K562 (cell line): Measurements from ENCODE around the gene B3GNT4. TPM values are rescaled to one million over a fixed set of nuclear protein-coding genes. Genes with fewer than 3 reads are reported as not detected.

ENCODE experiments used
- ADNP ChIP-seq: fragments of 200-800 bp; sonication (Bioruptor generic); IDR thresholded peaks from 2 replicates; pipeline ENCODE4 v1.6.1; 2016; ENCODE audit warnings: missing genetic modification characterization, missing compliant biosample characterization
- ATF7 ChIP-seq: fragments of 450-650 bp; IDR thresholded peaks from 2 replicates; pipeline ENCODE4 v1.7.1; 2014; ENCODE audit warnings: mild to moderate bottlenecking, moderate library complexity
- CBX2 ChIP-seq: fragments of 200-600 bp; sonication (generic); IDR thresholded peaks from one replicate; pipeline ENCODE4 v1.6.1; 2012; ENCODE audit warnings: mild to moderate bottlenecking, low read length, inconsistent platforms; ENCODE audit not compliant: insufficient read depth, poor library complexity, severe bottlenecking
- ELF2 ChIP-seq: fragments of 250-450 bp; sonication (Bioruptor Pico); IDR thresholded peaks from 2 replicates; pipeline ENCODE4 v1.5.0; 2021; ENCODE audit warnings: mild to moderate bottlenecking
- FOXJ3 ChIP-seq: sonication (generic); formaldehyde crosslinking; IDR thresholded peaks from 2 replicates; pipeline ENCODE4 v1.4.0; 2020; ENCODE audit warnings: mild to moderate bottlenecking, missing genetic modification reagents
- FOXM1 ChIP-seq, 2 experiments: fragments of 450-650 bp in 1 of 2; sonication (generic) in 1 of 2; formaldehyde crosslinking in 1 of 2; IDR thresholded peaks; 2 replicates each; pipeline versions ENCODE4 v1.6.1 to v1.9.0; 2017 to 2022; ENCODE audit warnings: low read depth in 2 of 2, mild to moderate bottlenecking in 2 of 2, missing genetic modification reagents in 1 of 2, moderate library complexity in 1 of 2
- GATAD2B ChIP-seq: fragments of 450-650 bp; IDR thresholded peaks from 2 replicates; pipeline ENCODE4 v1.6.1; 2017; ENCODE audit warnings: mild to moderate bottlenecking, borderline replicate concordance
- HDGF ChIP-seq: fragments of 450-650 bp; IDR thresholded peaks from 2 replicates; pipeline ENCODE4 v1.6.1; 2016
- KAT2B ChIP-seq: IDR thresholded peaks from one replicate; pipeline ENCODE4 v1.6.1; 2012; ENCODE audit warnings: low read depth, mild to moderate bottlenecking, control low read depth, inconsistent platforms, low read length, moderate library complexity
- KDM5B ChIP-seq: fragments of 200-600 bp; sonication (generic); IDR thresholded peaks from 2 replicates; pipeline ENCODE4 v1.6.1; 2012; ENCODE audit warnings: low read depth, mild to moderate bottlenecking, moderate library complexity, low read length, control low read depth, inconsistent platforms; ENCODE audit not compliant: insufficient replicate concordance
- OTX1 ChIP-seq: fragments of 450-650 bp; formaldehyde crosslinking; IDR thresholded peaks from 2 replicates; pipeline ENCODE4 v1.4.0; 2022; ENCODE audit warnings: mild to moderate bottlenecking
- PHF20 ChIP-seq: fragments of 450-650 bp; IDR thresholded peaks from 2 replicates; pipeline ENCODE4 v1.6.1; 2018; ENCODE audit not compliant: partially characterized antibody
- PPARD ChIP-seq: fragments of 250-450 bp; sonication (Bioruptor Pico); IDR thresholded peaks from 2 replicates; pipeline ENCODE4 v1.8.0; 2022; ENCODE audit warnings: inconsistent platforms, mild to moderate bottlenecking, moderate library complexity
- STAG1 ChIP-seq: sonication (generic); formaldehyde crosslinking; IDR thresholded peaks from 2 replicates; pipeline ENCODE4 v1.5.0; 2020; ENCODE audit warnings: missing genetic modification reagents, borderline replicate concordance
- WHSC1 ChIP-seq: IDR thresholded peaks from one replicate; pipeline ENCODE4 v1.6.1; 2012; ENCODE audit warnings: low read length, control low read depth, inconsistent platforms
- XRCC5 ChIP-seq: fragments of 200-400 bp; formaldehyde crosslinking; IDR thresholded peaks from 2 replicates; pipeline ENCODE4 v1.6.1; 2017; ENCODE audit warnings: low read depth, mild to moderate bottlenecking, low read length
- ZFX ChIP-seq: sonication (generic); formaldehyde crosslinking; IDR thresholded peaks from 2 replicates; pipeline ENCODE4 v1.8.0; 2022; ENCODE audit warnings: mild to moderate bottlenecking, missing genetic modification reagents, moderate library complexity
- ZNF165 ChIP-seq: fragments of 250-450 bp; sonication (Bioruptor Pico); IDR thresholded peaks from 2 replicates; pipeline ENCODE4 v1.4.0; 2020; ENCODE audit warnings: borderline replicate concordance
- ZNF282 ChIP-seq: sonication (generic); formaldehyde crosslinking; IDR thresholded peaks from 2 replicates; pipeline ENCODE4 v1.8.1; 2023; ENCODE audit warnings: missing genetic modification reagents
- ZNF354B ChIP-seq: fragments of 250-450 bp; sonication (Bioruptor Pico); IDR thresholded peaks from 2 replicates; pipeline ENCODE4 v1.4.0; 2020
- polyA plus RNA-seq, 8 experiments: library from polyadenylated mRNA; depleted of rRNA in 4 of 8; stranded (reverse) in 5 of 8; unstranded in 3 of 8; fragments of >200 nt; fragmentation: Nextera tagmentation in 2 of 8; fragmentation: Illumina TruSeq in 1 of 8; extraction: Ambion mirVana in 2 of 8; extraction: Trizol in 1 of 8; gene quantifications; 2 replicates each; pipeline versions ENCODE4 v1.2.1 to v1.2.3, GENCODE V29; 2011 to 2014; ENCODE audit warnings: inconsistent platforms in 1 of 8, missing spikeins in 1 of 8
- total RNA-seq, 7 experiments: library from RNA; depleted of rRNA in 6 of 7; stranded (reverse); fragments of >200 nt in 6 of 7; fragmentation: Illumina TruSeq in 2 of 7; extraction: Trizol in 2 of 7; gene quantifications; 2 replicates each; pipeline versions ENCODE4 v1.2.1 to v1.2.3, GENCODE V29; 2011 to 2021; ENCODE audit warnings: low replicate concordance in 1 of 7
- TF ChIP-seq, protein P1 (sequence below): fragments of 200-800 bp; sonication (Bioruptor generic); IDR thresholded peaks from 2 replicates; pipeline ENCODE4 v1.6.1; 2017; ENCODE audit warnings: missing genetic modification characterization, missing compliant biosample characterization
- TF ChIP-seq, protein P2 (sequence below), 3 experiments: fragments of 200-800 bp in 1 of 3; fragments of 250-450 bp in 1 of 3; fragments of 450-650 bp in 1 of 3; sonication (Bioruptor Pico) in 1 of 3; sonication (Bioruptor generic) in 1 of 3; formaldehyde crosslinking in 1 of 3; IDR thresholded peaks; 2 replicates each; pipeline versions ENCODE4 v1.6.1 to v1.8.0; 2016 to 2022; ENCODE audit warnings: mild to moderate bottlenecking in 2 of 3, missing genetic modification characterization in 2 of 3, missing compliant biosample characterization in 1 of 3, moderate library complexity in 1 of 3
- TF ChIP-seq, protein P3 (sequence below): fragments of 450-650 bp; formaldehyde crosslinking; conservative IDR thresholded peaks from 2 replicates; pipeline ENCODE4 v1.4.0; 2022; ENCODE audit warnings: mild to moderate bottlenecking, missing genetic modification characterization

B3GNT4 gene
- total and polyA plus RNA-seq, 9 of the 15 experiments (the other 6 are each of a cell fraction or from before 2014, with no cell fraction given), result 0.17 to 3.2 (median 1.3) TPM

DNA sequence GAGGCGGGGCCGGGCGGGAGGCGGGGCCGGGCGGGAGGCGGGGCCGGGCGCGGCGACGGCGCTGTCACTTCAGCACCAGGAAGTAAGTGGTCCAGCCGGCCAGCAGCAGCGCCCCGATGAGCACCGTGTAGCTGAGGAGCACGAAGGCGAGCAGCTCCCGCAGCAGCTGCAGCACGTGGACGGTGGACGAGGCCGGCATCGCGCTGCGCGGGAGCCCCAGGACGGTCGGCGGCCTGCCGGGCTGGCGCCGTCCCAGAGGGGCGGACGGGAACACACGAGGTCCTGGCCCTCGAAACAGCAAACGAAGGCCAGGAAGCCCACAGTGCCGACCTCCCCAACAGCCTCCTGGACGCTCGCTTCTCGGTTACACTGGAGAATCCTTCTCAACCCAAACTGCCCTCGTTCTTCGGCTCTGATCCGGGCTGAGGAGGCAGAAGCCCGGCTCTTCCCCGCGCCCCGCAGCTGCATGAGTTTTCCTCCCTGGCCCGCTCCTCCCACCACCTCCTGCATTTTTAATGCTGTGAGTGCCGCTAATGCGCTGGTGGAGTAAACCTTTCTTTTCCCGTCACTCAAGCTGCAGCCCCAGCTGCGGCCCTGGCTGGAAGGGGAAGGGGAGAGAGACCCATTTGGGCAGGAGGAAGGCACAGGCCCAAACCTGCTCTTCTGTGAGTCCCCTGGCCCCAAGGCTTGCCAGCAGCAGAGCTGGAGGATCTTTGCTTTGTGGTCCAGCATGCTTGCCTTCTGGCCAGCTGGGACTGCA is 23.0 kb downstream of the B3GNT4 start (continued):
- TF ChIP-seq GATAD2B (no peak), ZNF165 (CRISPR knock-in tag) (no peak), KAT2B (no peak), OTX1 (no peak), ZNF354B (CRISPR knock-in tag) (no peak), KDM5B (no peak), CBX2 (no peak), HDGF (no peak), ZFX (CRISPR knock-in tag) (peak; percentile 86), WHSC1 (no peak), ELF2 (0 out of 2 replicates have a peak, but pooled peaks have one; percentile 43), PPARD (CRISPR knock-in tag) (no peak), PHF20 (peak; percentile 63), XRCC5 (no peak), ATF7 (no peak), FOXM1 (IDR thresholded peaks at IDR 0.05; ENCODE audit: low read depth) (no peak), FOXM1 (CRISPR knock-in tag; IDR thresholded peaks at IDR 0.05; ENCODE audit: low read depth) (peak; percentile 94), STAG1 (CRISPR knock-in tag) (peak; percentile 77; the same call in 1 of the 2 replicates), ADNP (no peak), FOXJ3 (CRISPR knock-in tag) (no peak), ZNF282 (peak; percentile 99)
- TF ChIP-seq, protein P1, sequence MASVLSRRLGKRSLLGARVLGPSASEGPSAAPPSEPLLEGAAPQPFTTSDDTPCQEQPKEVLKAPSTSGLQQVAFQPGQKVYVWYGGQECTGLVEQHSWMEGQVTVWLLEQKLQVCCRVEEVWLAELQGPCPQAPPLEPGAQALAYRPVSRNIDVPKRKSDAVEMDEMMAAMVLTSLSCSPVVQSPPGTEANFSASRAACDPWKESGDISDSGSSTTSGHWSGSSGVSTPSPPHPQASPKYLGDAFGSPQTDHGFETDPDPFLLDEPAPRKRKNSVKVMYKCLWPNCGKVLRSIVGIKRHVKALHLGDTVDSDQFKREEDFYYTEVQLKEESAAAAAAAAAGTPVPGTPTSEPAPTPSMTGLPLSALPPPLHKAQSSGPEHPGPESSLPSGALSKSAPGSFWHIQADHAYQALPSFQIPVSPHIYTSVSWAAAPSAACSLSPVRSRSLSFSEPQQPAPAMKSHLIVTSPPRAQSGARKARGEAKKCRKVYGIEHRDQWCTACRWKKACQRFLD (CRISPR knock-in tag), result no peak
- TF ChIP-seq, protein P2, sequence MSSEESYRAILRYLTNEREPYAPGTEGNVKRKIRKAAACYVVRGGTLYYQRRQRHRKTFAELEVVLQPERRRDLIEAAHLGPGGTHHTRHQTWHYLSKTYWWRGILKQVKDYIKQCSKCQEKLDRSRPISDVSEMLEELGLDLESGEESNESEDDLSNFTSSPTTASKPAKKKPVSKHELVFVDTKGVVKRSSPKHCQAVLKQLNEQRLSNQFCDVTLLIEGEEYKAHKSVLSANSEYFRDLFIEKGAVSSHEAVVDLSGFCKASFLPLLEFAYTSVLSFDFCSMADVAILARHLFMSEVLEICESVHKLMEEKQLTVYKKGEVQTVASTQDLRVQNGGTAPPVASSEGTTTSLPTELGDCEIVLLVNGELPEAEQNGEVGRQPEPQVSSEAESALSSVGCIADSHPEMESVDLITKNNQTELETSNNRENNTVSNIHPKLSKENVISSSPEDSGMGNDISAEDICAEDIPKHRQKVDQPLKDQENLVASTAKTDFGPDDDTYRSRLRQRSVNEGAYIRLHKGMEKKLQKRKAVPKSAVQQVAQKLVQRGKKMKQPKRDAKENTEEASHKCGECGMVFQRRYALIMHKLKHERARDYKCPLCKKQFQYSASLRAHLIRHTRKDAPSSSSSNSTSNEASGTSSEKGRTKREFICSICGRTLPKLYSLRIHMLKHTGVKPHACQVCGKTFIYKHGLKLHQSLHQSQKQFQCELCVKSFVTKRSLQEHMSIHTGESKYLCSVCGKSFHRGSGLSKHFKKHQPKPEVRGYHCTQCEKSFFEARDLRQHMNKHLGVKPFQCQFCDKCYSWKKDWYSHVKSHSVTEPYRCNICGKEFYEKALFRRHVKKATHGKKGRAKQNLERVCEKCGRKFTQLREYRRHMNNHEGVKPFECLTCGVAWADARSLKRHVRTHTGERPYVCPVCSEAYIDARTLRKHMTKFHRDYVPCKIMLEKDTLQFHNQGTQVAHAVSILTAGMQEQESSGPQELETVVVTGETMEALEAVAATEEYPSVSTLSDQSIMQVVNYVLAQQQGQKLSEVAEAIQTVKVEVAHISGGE (CRISPR knock-in tag; IDR thresholded peaks at IDR 0.05), result 0 out of 6 replicates have a peak, but pooled peaks of 2 of the 3 experiments have one; percentile 6 to 17
- TF ChIP-seq, protein P3, sequence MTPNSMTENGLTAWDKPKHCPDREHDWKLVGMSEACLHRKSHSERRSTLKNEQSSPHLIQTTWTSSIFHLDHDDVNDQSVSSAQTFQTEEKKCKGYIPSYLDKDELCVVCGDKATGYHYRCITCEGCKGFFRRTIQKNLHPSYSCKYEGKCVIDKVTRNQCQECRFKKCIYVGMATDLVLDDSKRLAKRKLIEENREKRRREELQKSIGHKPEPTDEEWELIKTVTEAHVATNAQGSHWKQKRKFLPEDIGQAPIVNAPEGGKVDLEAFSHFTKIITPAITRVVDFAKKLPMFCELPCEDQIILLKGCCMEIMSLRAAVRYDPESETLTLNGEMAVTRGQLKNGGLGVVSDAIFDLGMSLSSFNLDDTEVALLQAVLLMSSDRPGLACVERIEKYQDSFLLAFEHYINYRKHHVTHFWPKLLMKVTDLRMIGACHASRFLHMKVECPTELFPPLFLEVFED (CRISPR knock-in tag), result no peak
